Measurements from ENCODE around the gene DUSP6. TPM values are rescaled to one million over a fixed set of nuclear protein-coding genes. Genes with fewer than 3 reads are reported as not detected.
A peak's percentile ranks its signal among the peaks of the same experiment; 100 is the strongest.

DUSP6 gene
- total RNA-seq, 2 experiments from 2014 or later, result 11.8 to 14.7 TPM

- Histone ChIP-seq H3K4me1 (ENCODE audit: insufficient read depth, low read length) (peaks cover 4% of the 10 kb centered on the region), H3K36me3 (ENCODE audit: insufficient read depth, low read length) (no peaks in the 10 kb centered on the region), H3K9me3 (ENCODE audit: control insufficient read depth in 1 of 2, insufficient read depth in 1 of 2, low read length in 2 of 2) (no peaks in the 10 kb centered on the region), H3K4me3 (ENCODE audit: low read length) (no peak overlapping the region), H3K27me3 (ENCODE audit: control insufficient read depth in 1 of 2, insufficient read depth in 2 of 2, low read length in 2 of 2) (no peaks in the 10 kb centered on the region), H3K27ac (ENCODE audit: low read depth in 1 of 2, low read length in 2 of 2) (no peak overlapping the region)
- no peak for TF ChIP-seq CTCF (IDR thresholded peaks at IDR 0.05)
- intact Hi-C loops (cut with DNase I, micrococcal nuclease), result no loop called here
- no peaks in the 10 kb centered on the region for H3K27me3 Mint-ChIP-seq
- peaks cover 16% of the 10 kb centered on the region for H3K4me1 Mint-ChIP-seq (ENCODE audit: low read depth)
- no peak for ATAC-seq (ENCODE audit: poor library complexity)
- no peaks in the 10 kb centered on the region for H3K9me3 Mint-ChIP-seq
- CTCF ChIA-PET, result no interaction called here
- no peak for DNase-seq
- H3K36me3 Mint-ChIP-seq (ENCODE audit: low read depth), result no peaks in the 10 kb centered on the region
- H3K4me3 Mint-ChIP-seq, result no peak overlapping the region
- no peak overlapping the region for H3K27ac Mint-ChIP-seq
- POLR2A ChIA-PET, result no interaction called here
These were observed 42.9 kb downstream of the DUSP6 start for GRCh38 chr12:89309440-89309802.

GRCh38 chr12:89307474-89308253 lies 44.6 kb downstream of the DUSP6 start:
- no peaks in the 10 kb centered on the region for H3K9me3 Mint-ChIP-seq
- H3K36me3 ChIP-seq (ENCODE audit: insufficient read depth, low read length), result no peaks in the 10 kb centered on the region
- H3K4me3 Mint-ChIP-seq, result no peak overlapping the region
- POLR2A ChIA-PET, result no interaction called here
- no peak for TF ChIP-seq CTCF (IDR thresholded peaks at IDR 0.05)
- H3K4me1 Mint-ChIP-seq (ENCODE audit: low read depth), result peaks cover 16% of the 10 kb centered on the region
- no peaks in the 10 kb centered on the region for H3K27me3 Mint-ChIP-seq
- H3K4me3 ChIP-seq (ENCODE audit: low read length), result no peak overlapping the region
- DNase-seq (no peak), ATAC-seq (ENCODE audit: poor library complexity) (no peak)
- H3K27ac Mint-ChIP-seq, result no peak overlapping the region
- no peaks in the 10 kb centered on the region for H3K9me3 ChIP-seq (ENCODE audit: control insufficient read depth in 1 of 2, insufficient read depth in 1 of 2, low read length in 2 of 2)
- CTCF ChIA-PET, result interaction anchor here (0.6 kb wide), 1 partner anchor 10 kb away, joined by 3 read pairs; no protein-coding TSS in a partner anchor
- no peaks in the 10 kb centered on the region for H3K36me3 Mint-ChIP-seq (ENCODE audit: low read depth)
- H3K27me3 ChIP-seq (ENCODE audit: control insufficient read depth in 1 of 2, insufficient read depth in 2 of 2, low read length in 2 of 2), result no peaks in the 10 kb centered on the region
- intact Hi-C loops (cut with DNase I, micrococcal nuclease), result no loop called here
- H3K27ac ChIP-seq (ENCODE audit: low read depth in 1 of 2, low read length in 2 of 2), result no peak overlapping the region
- H3K4me1 ChIP-seq (ENCODE audit: insufficient read depth, low read length), result peaks cover 4% of the 10 kb centered on the region

GRCh38 chr12:89306827-89307473 lies 45.4 kb downstream of the DUSP6 start:
- ATAC-seq (ENCODE audit: poor library complexity), result no peak
- Mint-ChIP-seq H3K9me3 (no peaks in the 10 kb centered on the region), H3K36me3 (ENCODE audit: low read depth) (no peaks in the 10 kb centered on the region), H3K4me3 (no peak overlapping the region), H3K27ac (no peak overlapping the region), H3K27me3 (no peaks in the 10 kb centered on the region), H3K4me1 (ENCODE audit: low read depth) (peaks cover 16% of the 10 kb centered on the region)
- TF ChIP-seq CTCF (IDR thresholded peaks at IDR 0.05), result no peak
- ChIA-PET CTCF (interaction anchor here (0.6 kb wide), 1 partner anchor 11 kb away, joined by 3 read pairs; no protein-coding TSS in a partner anchor), POLR2A (no interaction called here)
- Histone ChIP-seq H3K27ac (ENCODE audit: low read depth in 1 of 2, low read length in 2 of 2) (no peak overlapping the region), H3K36me3 (ENCODE audit: insufficient read depth, low read length) (no peaks in the 10 kb centered on the region), H3K4me1 (ENCODE audit: insufficient read depth, low read length) (peaks cover 4% of the 10 kb centered on the region), H3K27me3 (ENCODE audit: control insufficient read depth in 1 of 2, insufficient read depth in 2 of 2, low read length in 2 of 2) (no peaks in the 10 kb centered on the region), H3K4me3 (ENCODE audit: low read length) (no peak overlapping the region), H3K9me3 (ENCODE audit: control insufficient read depth in 1 of 2, insufficient read depth in 1 of 2, low read length in 2 of 2) (no peaks in the 10 kb centered on the region)
- intact Hi-C loops (cut with DNase I, micrococcal nuclease), result no loop called here
- peak in 2 of 14 experiments; percentile 14 to 16 for DNase-seq

All from CD4-positive, alpha-beta T cell (primary cell).